Type B pancreatic cell (in vitro differentiated cells): ENCODE measurements around the gene MPPED1. TPM values are rescaled to one million over a fixed set of nuclear protein-coding genes. Genes with fewer than 3 reads are reported as not detected.

Experiments
- DNase-seq: peaks from one replicate; pipeline ENCODE4 v3.0.0; 2021; ENCODE audit warnings: mixed read lengths; ENCODE audit not compliant: unreplicated experiment; ENCODE audit errors: extremely low spot score
- H3K27ac Mint-ChIP-seq: 2 replicates; pipeline ENCODE4 v1.8.0; 2021; ENCODE audit warnings: mild to moderate bottlenecking, mixed read lengths
- H3K27me3 Mint-ChIP-seq: 2 replicates; pipeline ENCODE4 v1.8.0; 2021; ENCODE audit warnings: mixed read lengths
- H3K36me3 Mint-ChIP-seq: 2 replicates; pipeline ENCODE4 v1.8.0; 2021; ENCODE audit warnings: mixed read lengths
- H3K4me1 Mint-ChIP-seq: one replicate; pipeline ENCODE4 v1.8.0; 2021; ENCODE audit warnings: mixed read lengths; ENCODE audit not compliant: unreplicated experiment
- H3K4me3 Mint-ChIP-seq: 2 replicates; pipeline ENCODE4 v1.8.0; 2021; ENCODE audit warnings: mild to moderate bottlenecking, mixed read lengths
- H3K9me3 Mint-ChIP-seq: 2 replicates; pipeline ENCODE4 v1.8.0; 2021; ENCODE audit warnings: mixed read lengths
- total RNA-seq: library from RNA; stranded (reverse); gene quantifications from 2 replicates; pipeline ENCODE4 v1.2.1, GENCODE V29; 2021; ENCODE audit warnings: low replicate concordance
- TF ChIP-seq, protein P1 (sequence below): fragments of 200-600 bp; sonication (generic); conservative IDR thresholded peaks from 2 replicates; pipeline ENCODE4 v1.5.0; 2021; ENCODE audit warnings: antibody characterized with exemption, mild to moderate bottlenecking

MPPED1 gene
- total RNA-seq, 1 donor from 2014 or later: 1.2 TPM

DNA sequence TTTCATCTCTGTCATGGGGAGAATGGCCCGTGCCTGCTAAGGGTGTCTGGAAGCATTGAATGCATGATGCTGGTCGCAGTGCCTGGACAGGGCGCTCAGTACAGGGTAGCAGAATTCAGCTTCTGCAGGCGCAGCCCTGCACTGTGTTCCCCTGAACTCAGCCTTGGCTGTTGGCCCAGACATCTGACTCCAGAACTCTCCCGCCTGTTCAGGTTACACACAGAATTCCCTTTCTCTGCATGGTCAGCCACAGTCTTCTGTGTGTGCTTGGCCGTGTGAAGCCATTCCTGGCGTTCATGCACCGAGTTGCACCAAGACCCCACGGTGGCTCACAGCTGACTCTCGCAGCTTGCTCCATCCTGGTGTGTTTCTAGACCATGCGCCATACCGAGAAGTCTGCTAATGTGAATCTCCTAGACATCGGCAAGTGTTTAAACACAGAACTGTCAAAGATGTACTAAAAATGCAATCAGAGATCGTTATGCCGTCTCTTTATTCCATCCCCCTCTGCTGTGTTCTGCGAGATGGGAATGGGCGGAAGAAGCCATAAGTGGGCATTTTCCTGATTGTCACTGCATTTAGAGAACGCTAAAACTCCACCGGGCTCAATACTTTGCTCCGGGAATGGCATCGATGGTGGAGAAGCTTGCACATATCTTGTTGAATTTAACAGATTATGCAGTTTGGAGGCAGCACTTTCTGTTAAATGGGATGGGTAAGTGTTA lies 55.6 kb downstream of the MPPED1 start:
- Mint-ChIP-seq H3K36me3 (peaks cover 5% of the 10 kb centered on the region), H3K4me1 (no peaks in the 10 kb centered on the region), H3K27ac (no peak overlapping the region), H3K9me3 (peaks cover 5% of the 10 kb centered on the region), H3K4me3 (no peak overlapping the region), H3K27me3 (peaks cover 52% of the 10 kb centered on the region)
- no peak for DNase-seq
- TF ChIP-seq, protein P1, sequence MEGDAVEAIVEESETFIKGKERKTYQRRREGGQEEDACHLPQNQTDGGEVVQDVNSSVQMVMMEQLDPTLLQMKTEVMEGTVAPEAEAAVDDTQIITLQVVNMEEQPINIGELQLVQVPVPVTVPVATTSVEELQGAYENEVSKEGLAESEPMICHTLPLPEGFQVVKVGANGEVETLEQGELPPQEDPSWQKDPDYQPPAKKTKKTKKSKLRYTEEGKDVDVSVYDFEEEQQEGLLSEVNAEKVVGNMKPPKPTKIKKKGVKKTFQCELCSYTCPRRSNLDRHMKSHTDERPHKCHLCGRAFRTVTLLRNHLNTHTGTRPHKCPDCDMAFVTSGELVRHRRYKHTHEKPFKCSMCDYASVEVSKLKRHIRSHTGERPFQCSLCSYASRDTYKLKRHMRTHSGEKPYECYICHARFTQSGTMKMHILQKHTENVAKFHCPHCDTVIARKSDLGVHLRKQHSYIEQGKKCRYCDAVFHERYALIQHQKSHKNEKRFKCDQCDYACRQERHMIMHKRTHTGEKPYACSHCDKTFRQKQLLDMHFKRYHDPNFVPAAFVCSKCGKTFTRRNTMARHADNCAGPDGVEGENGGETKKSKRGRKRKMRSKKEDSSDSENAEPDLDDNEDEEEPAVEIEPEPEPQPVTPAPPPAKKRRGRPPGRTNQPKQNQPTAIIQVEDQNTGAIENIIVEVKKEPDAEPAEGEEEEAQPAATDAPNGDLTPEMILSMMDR: no peak

DNA sequence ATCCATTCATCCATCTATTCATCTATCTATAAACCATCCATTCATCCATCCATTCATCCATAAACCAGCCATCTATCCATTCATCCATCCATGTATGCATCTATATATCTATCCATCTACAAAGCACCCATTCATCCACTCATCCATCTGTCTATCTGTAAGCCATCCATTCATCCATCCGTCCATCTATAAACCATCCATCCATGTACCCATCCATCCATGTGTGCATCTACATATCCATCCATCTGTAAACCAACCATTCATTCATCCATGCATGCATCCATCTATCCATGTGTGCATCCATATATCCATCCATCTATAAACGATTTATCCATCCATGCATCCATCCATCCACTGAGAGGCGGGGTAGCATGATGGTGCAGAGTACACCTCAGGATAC lies 58.4 kb downstream of the MPPED1 start:
- no peak for DNase-seq
- H3K4me3 Mint-ChIP-seq: no peak overlapping the region
- no peaks in the 10 kb centered on the region for H3K4me1 Mint-ChIP-seq
- H3K36me3 Mint-ChIP-seq: peaks cover 5% of the 10 kb centered on the region
- peaks cover 52% of the 10 kb centered on the region for H3K27me3 Mint-ChIP-seq
- TF ChIP-seq, protein P1: no peak
- no peaks in the 10 kb centered on the region for H3K9me3 Mint-ChIP-seq
- H3K27ac Mint-ChIP-seq: no peak overlapping the region

DNA sequence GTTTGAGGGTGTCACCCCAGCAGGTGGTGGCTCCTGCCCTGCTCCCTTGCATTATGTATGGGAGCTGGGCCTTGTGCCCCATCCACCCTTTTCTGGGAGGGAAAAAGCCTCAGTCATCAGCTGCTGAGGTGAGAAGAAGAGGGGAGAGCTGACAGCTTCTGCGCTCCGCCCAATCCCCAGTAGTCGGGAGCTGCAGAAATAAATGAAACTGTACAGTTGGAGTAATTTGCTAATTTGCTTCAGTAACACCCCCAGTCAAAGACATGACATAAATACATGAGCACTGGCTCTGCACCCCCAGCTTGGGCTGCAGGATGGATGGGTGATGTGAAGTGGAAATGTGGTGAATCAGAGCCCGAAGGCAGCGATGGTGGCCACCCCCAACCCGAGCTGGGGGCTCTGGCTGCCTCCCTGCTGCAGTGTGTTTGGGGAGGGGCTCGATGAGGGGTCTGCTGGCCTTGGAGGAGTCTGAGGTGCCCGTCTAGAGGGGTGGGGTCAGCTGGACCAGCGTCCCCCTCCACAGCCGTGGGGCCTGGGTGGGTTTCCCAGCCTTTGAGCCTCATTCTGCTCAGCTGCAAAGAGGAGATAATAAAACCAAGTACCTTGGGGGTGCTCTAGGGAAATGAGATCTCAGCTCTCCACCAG lies 59.2 kb downstream of the MPPED1 start:
- Mint-ChIP-seq H3K9me3 (no peaks in the 10 kb centered on the region), H3K4me1 (no peaks in the 10 kb centered on the region), H3K27ac (no peak overlapping the region), H3K36me3 (peaks cover 5% of the 10 kb centered on the region), H3K4me3 (no peak overlapping the region), H3K27me3 (peaks cover 47% of the 10 kb centered on the region)
- TF ChIP-seq, protein P1: no peak
- no peak for DNase-seq

DNA sequence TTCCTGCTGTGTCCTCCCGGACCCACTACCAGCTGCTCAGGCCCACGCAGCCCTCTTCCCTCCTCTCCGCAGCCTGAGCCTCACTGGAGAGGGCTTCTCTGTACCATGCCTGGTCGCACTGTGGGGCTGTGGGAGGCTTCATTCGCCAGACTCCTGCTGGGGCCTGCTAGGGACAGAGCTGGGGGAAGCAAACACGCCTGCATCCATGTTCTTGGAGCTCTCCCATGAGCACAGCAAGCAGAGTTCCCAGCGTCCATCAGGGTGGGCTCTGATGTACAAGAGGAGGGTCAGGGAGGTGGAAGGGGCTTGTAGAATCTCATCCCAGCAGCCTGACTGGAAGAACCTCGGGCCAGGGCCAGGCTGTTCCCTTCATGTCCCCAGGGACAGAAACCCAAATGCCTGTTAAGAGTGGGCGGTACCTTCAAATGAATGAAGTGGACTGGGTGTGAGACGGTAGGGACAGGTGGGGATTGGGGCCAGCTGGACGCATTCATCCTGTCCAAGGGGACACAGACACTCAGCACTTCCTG lies 59.9 kb downstream of the MPPED1 start:
- no peaks in the 10 kb centered on the region for H3K9me3 Mint-ChIP-seq
- H3K4me1 Mint-ChIP-seq: no peaks in the 10 kb centered on the region
- no peak for DNase-seq
- no peak overlapping the region for H3K4me3 Mint-ChIP-seq
- H3K27me3 Mint-ChIP-seq: peaks cover 43% of the 10 kb centered on the region
- H3K27ac Mint-ChIP-seq: no peak overlapping the region
- TF ChIP-seq, protein P1: no peak
- peaks cover 5% of the 10 kb centered on the region for H3K36me3 Mint-ChIP-seq

DNA sequence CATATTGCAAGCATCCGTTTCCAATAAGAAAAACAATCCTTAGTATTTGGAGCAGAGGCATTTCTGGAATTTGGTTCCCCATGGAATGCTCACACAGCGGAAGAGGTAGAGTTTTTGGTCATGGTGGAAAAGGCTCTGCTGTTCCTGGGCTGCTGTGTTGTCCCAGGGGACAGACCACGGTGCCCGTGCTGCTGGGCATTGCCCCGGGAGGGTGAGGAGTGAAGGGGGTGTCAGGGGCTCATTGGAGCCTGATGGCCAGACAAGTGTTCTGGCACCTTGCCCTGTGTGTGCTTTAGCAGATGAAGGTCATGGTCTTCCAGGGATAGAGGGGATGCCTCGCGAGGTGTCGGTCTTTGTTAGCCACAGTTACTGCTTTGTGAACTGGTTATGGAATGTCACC lies 61.2 kb downstream of the MPPED1 start:
- H3K27ac Mint-ChIP-seq: no peak overlapping the region
- no peaks in the 10 kb centered on the region for H3K4me1 Mint-ChIP-seq
- no peaks in the 10 kb centered on the region for H3K9me3 Mint-ChIP-seq
- peaks cover 32% of the 10 kb centered on the region for H3K27me3 Mint-ChIP-seq
- H3K4me3 Mint-ChIP-seq: no peak overlapping the region
- H3K36me3 Mint-ChIP-seq: peaks cover 5% of the 10 kb centered on the region
- no peak for DNase-seq
- TF ChIP-seq, protein P1: no peak
